ENCODE measurements around the gene KCNG2. TPM values are rescaled to one million over a fixed set of nuclear protein-coding genes. Genes with fewer than 3 reads are reported as not detected.

Gene KCNG2
- total and polyA plus RNA-seq, 9 of the 15 experiments (the other 6 are each of a cell fraction or from before 2014, with no cell fraction given) = not detected

GRCh38 chr18:79814373-79814772 lies 16.6 kb downstream of the KCNG2 start (continued):
- TF ChIP-seq, protein P1, sequence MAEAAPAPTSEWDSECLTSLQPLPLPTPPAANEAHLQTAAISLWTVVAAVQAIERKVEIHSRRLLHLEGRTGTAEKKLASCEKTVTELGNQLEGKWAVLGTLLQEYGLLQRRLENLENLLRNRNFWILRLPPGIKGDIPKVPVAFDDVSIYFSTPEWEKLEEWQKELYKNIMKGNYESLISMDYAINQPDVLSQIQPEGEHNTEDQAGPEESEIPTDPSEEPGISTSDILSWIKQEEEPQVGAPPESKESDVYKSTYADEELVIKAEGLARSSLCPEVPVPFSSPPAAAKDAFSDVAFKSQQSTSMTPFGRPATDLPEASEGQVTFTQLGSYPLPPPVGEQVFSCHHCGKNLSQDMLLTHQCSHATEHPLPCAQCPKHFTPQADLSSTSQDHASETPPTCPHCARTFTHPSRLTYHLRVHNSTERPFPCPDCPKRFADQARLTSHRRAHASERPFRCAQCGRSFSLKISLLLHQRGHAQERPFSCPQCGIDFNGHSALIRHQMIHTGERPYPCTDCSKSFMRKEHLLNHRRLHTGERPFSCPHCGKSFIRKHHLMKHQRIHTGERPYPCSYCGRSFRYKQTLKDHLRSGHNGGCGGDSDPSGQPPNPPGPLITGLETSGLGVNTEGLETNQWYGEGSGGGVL (CRISPR knock-in tag; IDR thresholded peaks at IDR 0.05) = no peak
- no peak for TF ChIP-seq YBX1 (IDR thresholded peaks at IDR 0.05)
- no peak for TF ChIP-seq VEZF1 (CRISPR knock-in tag; IDR thresholded peaks at IDR 0.05)
- no peak for TF ChIP-seq CAMTA2 (CRISPR knock-in tag; conservative IDR thresholded peaks at IDR 0.05)

DNA sequence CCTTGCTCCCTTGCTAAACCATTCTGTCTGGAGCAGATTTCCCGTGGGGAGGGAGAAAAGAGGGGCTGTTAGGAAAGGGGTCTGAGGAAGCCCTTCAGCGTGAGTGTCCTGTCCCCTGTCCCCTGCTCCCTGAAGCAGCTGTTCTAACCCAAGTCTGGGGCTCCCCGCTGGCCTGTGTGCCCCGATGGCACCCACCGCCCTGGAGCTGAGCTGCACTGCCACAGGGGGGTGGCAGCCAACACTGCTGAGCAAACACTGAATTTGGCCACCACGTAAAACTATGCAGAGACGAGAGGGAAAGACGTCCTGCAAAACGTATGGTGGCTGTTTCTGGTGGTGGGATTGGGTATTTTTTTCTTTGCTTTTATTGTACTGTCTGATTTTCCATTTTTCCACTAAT lies 17.9 kb downstream of the KCNG2 start:
- DNase-seq (ENCODE audit: extremely low read depth in 1 of 4, low spot score in 3 of 4) = no peak
- peaks cover 8 to 52% of the 10 kb centered on the region in 2 experiments; a peak in 3 of 5 replicates for H3K27me3 ChIP-seq (ENCODE audit: control insufficient read depth in 2 of 2, insufficient read depth in 2 of 2, low read length in 2 of 2)
- H3K4me3 ChIP-seq = no peak overlapping the region
- no peaks in the 10 kb centered on the region; a peak in 1 of 5 replicates for H3K4me1 ChIP-seq (replicated peaks in 1 of 2; ENCODE audit: control insufficient read depth in 2 of 2, insufficient read depth in 2 of 2, low read length in 2 of 2)
- CTCF ChIA-PET (ENCODE audit: low intra/inter-chr PET ratio) = no interaction called here
- H3K9me3 ChIP-seq (replicated peaks; ENCODE audit: control insufficient read depth, insufficient read depth, low read depth, low read length) = no peaks in the 10 kb centered on the region; the same call in 1 of the 2 replicates
- no peak overlapping the region for H3K27ac ChIP-seq (ENCODE audit: extremely low read depth, low read depth, low read length)
- no peaks in the 10 kb centered on the region for H3K36me3 ChIP-seq (ENCODE audit: control insufficient read depth, insufficient read depth, low read length)
- H3K9ac ChIP-seq (ENCODE audit: insufficient read depth in 1 of 2, low read depth in 2 of 2, low read length in 2 of 2) = no peak overlapping the region
- intact Hi-C loops (cut with micrococcal nuclease) = no loop called here
- in situ Hi-C loops (cut with MboI) = no loop called here
- no TSS peak for BruUV-seq (replicated peaks)
- FAIRE-seq = no peak
- H3K9me1 ChIP-seq (ENCODE audit: control insufficient read depth, insufficient read depth, low read length) = no peaks in the 10 kb centered on the region
- WGBS (ENCODE audit: insufficient coverage, low coverage, missing lambda C conversion rate) = 3% methylated on average over 8 of the region's 9 CpGs
- TF ChIP-seq, protein P2, sequence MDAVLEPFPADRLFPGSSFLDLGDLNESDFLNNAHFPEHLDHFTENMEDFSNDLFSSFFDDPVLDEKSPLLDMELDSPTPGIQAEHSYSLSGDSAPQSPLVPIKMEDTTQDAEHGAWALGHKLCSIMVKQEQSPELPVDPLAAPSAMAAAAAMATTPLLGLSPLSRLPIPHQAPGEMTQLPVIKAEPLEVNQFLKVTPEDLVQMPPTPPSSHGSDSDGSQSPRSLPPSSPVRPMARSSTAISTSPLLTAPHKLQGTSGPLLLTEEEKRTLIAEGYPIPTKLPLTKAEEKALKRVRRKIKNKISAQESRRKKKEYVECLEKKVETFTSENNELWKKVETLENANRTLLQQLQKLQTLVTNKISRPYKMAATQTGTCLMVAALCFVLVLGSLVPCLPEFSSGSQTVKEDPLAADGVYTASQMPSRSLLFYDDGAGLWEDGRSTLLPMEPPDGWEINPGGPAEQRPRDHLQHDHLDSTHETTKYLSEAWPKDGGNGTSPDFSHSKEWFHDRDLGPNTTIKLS (IDR thresholded peaks at IDR 0.05; ENCODE audit: borderline replicate concordance, low read depth) = no peak
- no peak for TF ChIP-seq RBM15 (IDR thresholded peaks at IDR 0.05; ENCODE audit: insufficient read depth, low read length)
- no peak for TF ChIP-seq ZNF655 (CRISPR knock-in tag; IDR thresholded peaks at IDR 0.05)
- no peak for TF ChIP-seq EP400 (IDR thresholded peaks at IDR 0.05)
- TF ChIP-seq MXI1 (IDR thresholded peaks at IDR 0.05; ENCODE audit: low read depth, low read length) = no peak
- no peak for TF ChIP-seq MEIS2 (IDR thresholded peaks at IDR 0.05; ENCODE audit: partially characterized antibody)
- TF ChIP-seq GTF2F1 (IDR thresholded peaks at IDR 0.05; ENCODE audit: low read depth, low read length) = no peak
- ATAC-seq = no peak
- no peak overlapping the region for H3K4me2 ChIP-seq (ENCODE audit: insufficient read depth, low read length)
- H3K79me2 ChIP-seq (ENCODE audit: control insufficient read depth, insufficient read depth, low read length) = no peaks in the 10 kb centered on the region
- no peaks in the 10 kb centered on the region for H4K20me1 ChIP-seq (replicated peaks; ENCODE audit: control insufficient read depth, insufficient read depth, low read length)
- POLR2A ChIA-PET = interaction anchor here (0.6 kb wide), 1 partner anchor 219 kb away, joined by 3 read pairs; no protein-coding TSS in a partner anchor
- no peak overlapping the region for H2AFZ ChIP-seq (ENCODE audit: low read depth, low read length)

All from K562 (cell line).